ENCODE measurements around the gene S1PR2. TPM values are rescaled to one million over a fixed set of nuclear protein-coding genes. Genes with fewer than 3 reads are reported as not detected.

Gene S1PR2
- total and polyA plus RNA-seq, 2 donors from 2014 or later = 1.5 to 6.3 TPM

- no peak for DNase-seq
- H3K4me1 ChIP-seq (ENCODE audit: control insufficient read depth in 2 of 3, insufficient read depth in 2 of 3, low read depth in 1 of 3, low read length in 3 of 3) = no peaks in the 10 kb centered on the region
- intact Hi-C loops (cut with DNase I) = no loop called here
- H3K27ac ChIP-seq (ENCODE audit: low read depth in 2 of 2, low read length in 2 of 2) = no peak overlapping the region
- H3K9me3 ChIP-seq (ENCODE audit: control insufficient read depth in 2 of 3, insufficient read depth in 1 of 3, low read length in 3 of 3) = no peaks in the 10 kb centered on the region
- H3K27me3 ChIP-seq (ENCODE audit: control insufficient read depth, insufficient read depth, low read length) = no peaks in the 10 kb centered on the region
- no peak for FAIRE-seq
- TF ChIP-seq CTCF (IDR thresholded peaks at IDR 0.05; ENCODE audit: borderline replicate concordance, extremely low read depth, insufficient read depth) = no peak
- H3K4me3 ChIP-seq (ENCODE audit: low read length in 3 of 3) = no peak overlapping the region
- H3K9ac ChIP-seq (ENCODE audit: low read length in 3 of 3) = no peak overlapping the region
- H3K36me3 ChIP-seq (ENCODE audit: control insufficient read depth in 2 of 3, insufficient read depth in 3 of 3, low read length in 3 of 3) = no peaks in the 10 kb centered on the region
These were observed 10.4 kb downstream of the S1PR2 start for GRCh38 chr19:10220695-10221094.

- H3K4me3 ChIP-seq (ENCODE audit: low read length in 3 of 3) = no peak overlapping the region
- no peak overlapping the region for H3K9ac ChIP-seq (ENCODE audit: low read length in 3 of 3)
- H3K27ac ChIP-seq (ENCODE audit: low read depth in 2 of 2, low read length in 2 of 2) = no peak overlapping the region
- no peaks in the 10 kb centered on the region for H3K27me3 ChIP-seq (ENCODE audit: control insufficient read depth, insufficient read depth, low read length)
- H3K4me1 ChIP-seq (ENCODE audit: control insufficient read depth in 2 of 3, insufficient read depth in 2 of 3, low read depth in 1 of 3, low read length in 3 of 3) = no peaks in the 10 kb centered on the region
- DNase-seq (peak in 3 of 5 donors; percentile 27 to 47 (median 35)), FAIRE-seq (no peak)
- intact Hi-C loops (cut with DNase I) = no loop called here
- no peaks in the 10 kb centered on the region for H3K9me3 ChIP-seq (ENCODE audit: control insufficient read depth in 2 of 3, insufficient read depth in 1 of 3, low read length in 3 of 3)
- H3K36me3 ChIP-seq (ENCODE audit: control insufficient read depth in 2 of 3, insufficient read depth in 3 of 3, low read length in 3 of 3) = no peaks in the 10 kb centered on the region
- peak; percentile 9 for TF ChIP-seq CTCF (IDR thresholded peaks at IDR 0.05; ENCODE audit: borderline replicate concordance, extremely low read depth, insufficient read depth)
These were observed 11.5 kb downstream of the S1PR2 start for GRCh38 chr19:10219678-10220077.

- no peaks in the 10 kb centered on the region for H3K36me3 ChIP-seq (ENCODE audit: control insufficient read depth in 2 of 3, insufficient read depth in 3 of 3, low read length in 3 of 3)
- TF ChIP-seq CTCF (IDR thresholded peaks at IDR 0.05; ENCODE audit: borderline replicate concordance, extremely low read depth, insufficient read depth) = no peak
- FAIRE-seq (no peak), DNase-seq (no peak)
- H3K4me1 ChIP-seq (ENCODE audit: control insufficient read depth in 2 of 3, insufficient read depth in 2 of 3, low read depth in 1 of 3, low read length in 3 of 3) = no peaks in the 10 kb centered on the region
- no peaks in the 10 kb centered on the region for H3K27me3 ChIP-seq (ENCODE audit: control insufficient read depth, insufficient read depth, low read length)
- no peak overlapping the region for H3K27ac ChIP-seq (ENCODE audit: low read depth in 2 of 2, low read length in 2 of 2)
- no peak overlapping the region for H3K4me3 ChIP-seq (ENCODE audit: low read length in 3 of 3)
- no peak overlapping the region for H3K9ac ChIP-seq (ENCODE audit: low read length in 3 of 3)
- intact Hi-C loops (cut with DNase I) = no loop called here
- no peaks in the 10 kb centered on the region for H3K9me3 ChIP-seq (ENCODE audit: control insufficient read depth in 2 of 3, insufficient read depth in 1 of 3, low read length in 3 of 3)
These were observed 14.0 kb downstream of the S1PR2 start for GRCh38 chr19:10217085-10217484.

- no peak overlapping the region for H3K9ac ChIP-seq (ENCODE audit: low read length in 3 of 3)
- intact Hi-C loops (cut with DNase I) = no loop called here
- H3K27me3 ChIP-seq (ENCODE audit: control insufficient read depth, insufficient read depth, low read length) = no peaks in the 10 kb centered on the region
- no peak overlapping the region for H3K27ac ChIP-seq (ENCODE audit: low read depth in 2 of 2, low read length in 2 of 2)
- no peak for TF ChIP-seq CTCF (IDR thresholded peaks at IDR 0.05; ENCODE audit: borderline replicate concordance, extremely low read depth, insufficient read depth)
- no peaks in the 10 kb centered on the region for H3K4me1 ChIP-seq (ENCODE audit: control insufficient read depth in 2 of 3, insufficient read depth in 2 of 3, low read depth in 1 of 3, low read length in 3 of 3)
- H3K36me3 ChIP-seq (ENCODE audit: control insufficient read depth in 2 of 3, insufficient read depth in 3 of 3, low read length in 3 of 3) = no peaks in the 10 kb centered on the region
- FAIRE-seq (no peak), DNase-seq (no peak)
- H3K4me3 ChIP-seq (ENCODE audit: low read length in 3 of 3) = no peak overlapping the region
- no peaks in the 10 kb centered on the region for H3K9me3 ChIP-seq (ENCODE audit: control insufficient read depth in 2 of 3, insufficient read depth in 1 of 3, low read length in 3 of 3)
These were observed 16.3 kb downstream of the S1PR2 start for GRCh38 chr19:10214784-10215183.

All from kidney (tissue), 14 donors.